Calu3 (cell line): ENCODE results near the gene GPR108. TPM values are rescaled to one million over a fixed set of nuclear protein-coding genes. Genes with fewer than 3 reads are reported as not detected.

ENCODE experiments used
- BruUV-seq: library from RNA; stranded (reverse); fragments of 400-500 nt; replicated peaks from 2 replicates; lab custom pipeline; 2021; lab: Mats Ljungman, UMichigan
- CTCF ChIA-PET: fragments of 300-600 bp; sonication (Branson Sonifier 250); formaldehyde crosslinking; loops from one replicate; lab custom pipeline; 2022; ENCODE audit warnings: antibody characterized with exemption; lab: Charles Lee
- DNase-seq: peaks from one replicate; pipeline ENCODE4 v3.0.0; 2022
- H3K27ac Mint-ChIP-seq: one replicate; pipeline ENCODE4 v1.8.0; 2022; ENCODE audit warnings: mixed read lengths; ENCODE audit not compliant: unreplicated experiment
- H3K27me3 Mint-ChIP-seq: one replicate; pipeline ENCODE4 v1.8.0; 2022; ENCODE audit warnings: mixed read lengths; ENCODE audit not compliant: unreplicated experiment
- H3K36me3 Mint-ChIP-seq: one replicate; pipeline ENCODE4 v1.8.0; 2022; ENCODE audit warnings: mild to moderate bottlenecking, moderate library complexity, mixed read lengths; ENCODE audit not compliant: insufficient read depth, unreplicated experiment
- H3K4me1 Mint-ChIP-seq: one replicate; pipeline ENCODE4 v1.8.0; 2022; ENCODE audit warnings: mild to moderate bottlenecking, low read depth, mixed read lengths; ENCODE audit not compliant: unreplicated experiment
- H3K4me3 Mint-ChIP-seq: one replicate; pipeline ENCODE4 v1.8.0; 2022; ENCODE audit warnings: mild to moderate bottlenecking, low read depth, moderate library complexity, mixed read lengths; ENCODE audit not compliant: unreplicated experiment
- H3K9me3 Mint-ChIP-seq: one replicate; pipeline ENCODE4 v1.8.0; 2022; ENCODE audit warnings: low read depth, mixed read lengths; ENCODE audit not compliant: unreplicated experiment
- CTCF ChIP-seq: fragments of 200-600 bp; IDR thresholded peaks from one replicate; pipeline ENCODE4 v1.8.0; 2022; ENCODE audit warnings: antibody characterized with exemption; ENCODE audit not compliant: unreplicated experiment
- intact Hi-C: fragments of 100-400 bp; cut with micrococcal nuclease; formaldehyde crosslinking; loops from one replicate; pipeline ENCODE4 v1.10.0; 2022; ENCODE audit not compliant: unreplicated experiment
- total RNA-seq: library from RNA; stranded (reverse); gene quantifications from 2 replicates; pipeline ENCODE4 v1.2.3, GENCODE V29; 2022

Gene GPR108
- total RNA-seq, 1 experiment from 2014 or later, result 67.7 TPM

GRCh38 chr19:6735181-6735911 lies 2.0 kb downstream of the GPR108 start:
- Mint-ChIP-seq H3K27me3 (no peaks in the 10 kb centered on the region), H3K4me3 (peak overlapping the region; percentile 88), H3K4me1 (peaks cover 21% of the 10 kb centered on the region), H3K36me3 (peaks cover 65% of the 10 kb centered on the region), H3K27ac (no peak overlapping the region), H3K9me3 (no peaks in the 10 kb centered on the region)
- BruUV-seq, result no TSS peak
- CTCF ChIA-PET, result interaction anchor here (1.5 kb wide), 1 partner anchor 128 kb away, joined by 3 read pairs; no protein-coding TSS in a partner anchor
- no peak for DNase-seq
- TF ChIP-seq CTCF, result no peak
- intact Hi-C loops, result loop anchor here (10.0 kb wide), 2 partner anchors 69 to 221 kb away; no protein-coding TSS in a partner anchor

- H3K27me3 Mint-ChIP-seq, result no peaks in the 10 kb centered on the region
- CTCF ChIA-PET, result no interaction called here
- DNase-seq, result no peak
- H3K9me3 Mint-ChIP-seq, result no peaks in the 10 kb centered on the region
- TF ChIP-seq CTCF, result no peak
- intact Hi-C loops, result loop anchor here (10.0 kb wide), 2 partner anchors 71 to 219 kb away; no protein-coding TSS in a partner anchor
- no peak overlapping the region for H3K4me3 Mint-ChIP-seq
- no TSS peak for BruUV-seq
- H3K36me3 Mint-ChIP-seq, result peaks cover 54% of the 10 kb centered on the region
- no peak overlapping the region for H3K27ac Mint-ChIP-seq
- peaks cover 19% of the 10 kb centered on the region for H3K4me1 Mint-ChIP-seq
These were observed 3.2 kb downstream of the GPR108 start for GRCh38 chr19:6734096-6734696.

- H3K4me1 Mint-ChIP-seq, result peaks cover 14% of the 10 kb centered on the region
- no peak overlapping the region for H3K4me3 Mint-ChIP-seq
- no peaks in the 10 kb centered on the region for H3K27me3 Mint-ChIP-seq
- H3K27ac Mint-ChIP-seq, result no peak overlapping the region
- CTCF ChIA-PET, result no interaction called here
- no peaks in the 10 kb centered on the region for H3K9me3 Mint-ChIP-seq
- DNase-seq, result no peak
- no TSS peak for BruUV-seq
- intact Hi-C loops, result loop anchor here (10.0 kb wide), 2 partner anchors 71 to 219 kb away; no protein-coding TSS in a partner anchor
- peaks cover 49% of the 10 kb centered on the region for H3K36me3 Mint-ChIP-seq
- TF ChIP-seq CTCF, result no peak
These were observed 3.9 kb downstream of the GPR108 start for GRCh38 chr19:6733338-6734095.

- BruUV-seq, result no TSS peak
- peaks cover 13% of the 10 kb centered on the region for H3K4me1 Mint-ChIP-seq
- H3K36me3 Mint-ChIP-seq, result peaks cover 45% of the 10 kb centered on the region
- no peak for TF ChIP-seq CTCF
- no peak overlapping the region for H3K4me3 Mint-ChIP-seq
- intact Hi-C loops, result loop anchor here (10.0 kb wide), 2 partner anchors 72 to 218 kb away; no protein-coding TSS in a partner anchor
- no peak overlapping the region for H3K27ac Mint-ChIP-seq
- no peak for DNase-seq
- H3K9me3 Mint-ChIP-seq, result no peaks in the 10 kb centered on the region
- no peaks in the 10 kb centered on the region for H3K27me3 Mint-ChIP-seq
- CTCF ChIA-PET, result no interaction called here
These were observed 4.5 kb downstream of the GPR108 start for GRCh38 chr19:6732803-6733337.
